22Rv1 (cell line): ENCODE measurements around the gene BRI3.

Experiments
- H3K27ac ChIP-seq: fragments of 450-650 bp; 2 replicates; pipeline ENCODE4 v1.5.1; 2017
- CTCF ChIP-seq: fragments of 450-650 bp; IDR thresholded peaks from 2 replicates; pipeline ENCODE4 v1.5.1; 2017; ENCODE audit warnings: mild to moderate bottlenecking
- ZFX ChIP-seq: fragments of 450-650 bp; IDR thresholded peaks from 2 replicates; pipeline ENCODE4 v1.6.1; 2017; ENCODE audit warnings: antibody characterized with exemption, borderline replicate concordance

Gene BRI3

GRCh38 chr7:98284335-98285036 lies 3.0 kb downstream of the BRI3 start:
- no peak for TF ChIP-seq CTCF
- TF ChIP-seq ZFX = no peak

GRCh38 chr7:98285157-98286092 lies 3.9 kb downstream of the BRI3 start:
- TF ChIP-seq CTCF = no peak
- no peak for TF ChIP-seq ZFX
- no peak overlapping the region for H3K27ac ChIP-seq

More at GRCh38 chr7:98284335-98285036, 3.0 kb downstream of the BRI3 start:
- H3K27ac ChIP-seq = no peak overlapping the region

GRCh38 chr7:98286093-98286539 lies 4.6 kb downstream of the BRI3 start:
- no peak overlapping the region; the same call in 1 of the 2 replicates for H3K27ac ChIP-seq
- no peak for TF ChIP-seq CTCF
- no peak for TF ChIP-seq ZFX

- no peak overlapping the region; the same call in 1 of the 2 replicates for H3K27ac ChIP-seq
- no peak for TF ChIP-seq ZFX
- no peak for TF ChIP-seq CTCF
Observed at GRCh38 chr7:98286701-98287485, 5.4 kb downstream of the BRI3 start.

GRCh38 chr7:98287486-98287959 lies 6.0 kb downstream of the BRI3 start:
- TF ChIP-seq ZFX (no peak), CTCF (no peak)
- 0 out of 2 replicates have a peak overlapping the region, but pooled peaks have one; percentile 7 for H3K27ac ChIP-seq

GRCh38 chr7:98288064-98288823 lies 6.8 kb downstream of the BRI3 start:
- H3K27ac ChIP-seq = peak overlapping the region; percentile 7; the same call in 1 of the 2 replicates
- TF ChIP-seq CTCF (0 out of 2 replicates have a peak, but pooled peaks have one; percentile 5), ZFX (no peak)
